HG02571 (cell line): Measurements from ENCODE around the gene PBRM1.

ENCODE experiments used
- ATAC-seq: cut with Tn5 transposase; IDR thresholded peaks from one replicate; pipeline ENCODE4 v1.9.1; 2021; ENCODE audit warnings: mild to moderate bottlenecking, moderate library complexity; ENCODE audit not compliant: unreplicated experiment

Gene PBRM1

GRCh38 chr3:52525680-52526561 lies 159.8 kb downstream of the PBRM1 start:
- no peak for ATAC-seq

DNA sequence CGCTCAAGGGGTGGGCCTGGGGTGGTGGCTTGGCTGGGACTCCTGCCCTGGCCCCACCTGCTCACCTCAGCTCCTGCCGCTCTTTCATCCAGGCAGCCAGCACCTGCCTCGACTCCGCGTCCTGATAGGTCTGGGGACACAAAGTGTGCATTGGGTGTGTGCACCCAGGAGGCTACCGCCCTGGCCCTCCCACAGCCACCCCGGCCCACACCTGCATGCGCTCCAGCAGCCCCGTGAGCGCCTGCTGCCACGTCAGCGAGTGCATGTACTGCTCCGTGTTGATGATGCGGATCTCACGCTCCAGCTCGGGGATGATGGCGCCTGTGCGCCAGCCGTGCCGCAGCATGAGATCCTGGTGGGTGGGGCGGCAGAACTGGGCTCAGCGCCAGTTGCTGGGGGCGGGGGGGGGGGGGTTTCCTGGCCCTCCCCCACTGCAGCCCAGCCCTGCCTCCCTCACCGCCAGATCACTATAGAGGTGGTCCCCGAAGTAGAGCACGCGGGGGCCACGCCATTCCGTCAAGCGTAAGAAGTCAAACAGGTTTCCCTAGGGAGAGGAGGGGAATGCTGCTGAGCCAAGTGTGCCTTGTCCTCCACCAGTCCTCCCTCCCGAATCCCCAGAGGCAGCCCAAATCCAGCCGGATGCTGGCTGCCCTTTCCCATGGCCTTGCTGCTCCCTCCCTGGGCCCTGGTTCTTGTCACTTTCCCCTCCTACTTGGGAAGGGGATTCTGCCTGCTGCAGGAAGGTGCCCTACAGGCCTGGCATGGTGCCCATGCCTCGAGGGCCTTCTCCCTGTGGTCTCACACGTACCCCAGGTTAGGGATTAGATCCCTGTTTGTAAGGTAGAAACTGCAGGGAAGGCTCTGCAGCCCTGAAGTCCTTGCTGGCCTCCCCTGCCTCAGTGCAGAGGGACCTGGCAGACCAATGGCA lies 160.7 kb downstream of the PBRM1 start:
- no peak for ATAC-seq

GRCh38 chr3:52524258-52524751 lies 161.4 kb downstream of the PBRM1 start:
- ATAC-seq: no peak

DNA sequence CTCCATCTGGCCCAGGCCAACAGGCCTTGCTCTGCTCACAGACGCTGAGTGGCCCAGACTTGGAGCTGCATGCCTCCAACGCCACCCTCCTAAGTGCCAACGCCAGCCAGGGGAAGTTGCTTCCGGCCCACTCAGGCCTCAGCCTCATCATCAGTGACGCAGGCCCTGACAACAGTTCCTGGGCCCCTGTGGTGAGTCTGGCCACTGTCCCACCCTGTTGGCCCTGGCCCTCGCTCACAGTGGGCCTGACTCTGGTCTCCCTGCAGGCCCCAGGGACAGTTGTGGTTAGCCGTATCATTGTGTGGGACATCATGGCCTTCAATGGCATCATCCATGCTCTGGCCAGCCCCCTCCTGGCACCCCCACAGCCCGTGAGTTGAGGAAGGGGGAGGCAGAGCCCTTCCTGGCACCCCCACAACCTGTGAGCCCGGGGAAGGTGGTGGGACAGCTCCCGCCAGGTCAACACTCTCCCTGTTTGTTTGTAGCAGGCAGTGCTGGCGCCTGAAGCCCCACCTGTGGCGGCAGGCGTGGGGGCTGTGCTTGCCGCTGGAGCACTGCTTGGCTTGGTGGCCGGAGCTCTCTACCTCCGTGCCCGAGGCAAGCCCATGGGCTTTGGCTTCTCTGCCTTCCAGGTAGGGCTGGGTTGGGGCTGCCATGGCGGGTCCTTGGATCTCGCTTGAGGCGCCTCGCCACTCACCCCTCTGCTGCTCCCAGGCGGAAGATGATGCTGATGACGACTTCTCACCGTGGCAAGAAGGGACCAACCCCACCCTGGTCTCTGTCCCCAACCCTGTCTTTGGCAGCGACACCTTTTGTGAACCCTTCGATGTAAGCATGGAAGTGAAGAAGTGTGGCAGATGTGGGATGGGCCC lies 162.1 kb downstream of the PBRM1 start:
- no peak for ATAC-seq

- ATAC-seq: no peak
Observed at GRCh38 chr3:52522651-52523251, 163.0 kb downstream of the PBRM1 start.

GRCh38 chr3:52521881-52522650 lies 163.6 kb downstream of the PBRM1 start:
- no peak for ATAC-seq

DNA sequence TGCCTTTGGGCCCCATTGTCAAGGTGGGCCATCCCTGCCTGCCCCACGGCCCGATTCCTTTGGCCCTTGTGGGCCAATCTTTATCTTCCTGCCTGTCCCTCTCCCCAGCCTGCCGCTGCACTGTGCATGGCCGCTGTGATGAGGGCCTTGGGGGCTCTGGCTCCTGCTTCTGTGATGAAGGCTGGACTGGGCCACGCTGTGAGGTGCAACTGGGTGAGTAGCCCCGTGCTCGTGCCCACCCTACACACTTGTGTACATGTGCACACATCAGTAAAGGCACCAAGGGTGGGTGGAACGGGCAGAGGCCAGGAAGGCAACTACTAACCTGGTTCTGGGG lies 164.3 kb downstream of the PBRM1 start:
- no peak for ATAC-seq

DNA sequence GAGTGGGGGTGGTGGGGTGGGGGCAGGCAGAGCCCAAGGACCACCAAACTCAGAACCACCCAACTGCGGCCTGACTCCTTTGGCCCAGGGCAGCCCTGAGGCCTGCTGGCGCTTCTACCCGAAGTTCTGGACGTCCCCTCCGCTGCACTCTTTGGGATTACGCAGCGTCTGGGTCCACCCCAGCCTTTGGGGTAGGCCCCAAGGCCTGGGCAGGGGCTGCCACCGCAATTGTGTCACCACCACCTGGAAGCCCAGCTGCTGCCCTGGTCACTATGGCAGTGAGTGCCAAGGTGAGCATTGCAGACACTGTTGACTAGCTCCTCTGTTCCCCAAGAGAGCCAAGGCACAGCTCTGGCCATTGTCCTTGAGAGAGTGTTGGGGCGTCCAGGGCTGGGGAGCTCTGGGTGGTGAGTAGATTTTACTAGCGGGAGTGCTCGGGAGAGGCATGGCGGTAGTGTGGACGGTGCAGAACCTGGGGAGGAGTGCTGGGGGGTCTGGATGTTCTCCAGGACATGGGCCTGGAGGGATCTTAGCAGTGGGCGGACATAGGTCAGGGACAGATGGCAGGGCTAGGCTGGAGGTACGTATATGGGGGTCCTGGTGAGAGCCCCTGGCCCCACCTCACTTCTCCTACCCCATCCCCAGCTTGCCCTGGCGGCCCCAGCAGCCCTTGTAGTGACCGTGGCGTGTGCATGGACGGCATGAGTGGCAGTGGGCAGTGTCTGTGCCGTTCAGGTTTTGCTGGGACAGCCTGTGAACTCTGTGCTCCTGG lies 164.8 kb downstream of the PBRM1 start:
- no peak for ATAC-seq

DNA sequence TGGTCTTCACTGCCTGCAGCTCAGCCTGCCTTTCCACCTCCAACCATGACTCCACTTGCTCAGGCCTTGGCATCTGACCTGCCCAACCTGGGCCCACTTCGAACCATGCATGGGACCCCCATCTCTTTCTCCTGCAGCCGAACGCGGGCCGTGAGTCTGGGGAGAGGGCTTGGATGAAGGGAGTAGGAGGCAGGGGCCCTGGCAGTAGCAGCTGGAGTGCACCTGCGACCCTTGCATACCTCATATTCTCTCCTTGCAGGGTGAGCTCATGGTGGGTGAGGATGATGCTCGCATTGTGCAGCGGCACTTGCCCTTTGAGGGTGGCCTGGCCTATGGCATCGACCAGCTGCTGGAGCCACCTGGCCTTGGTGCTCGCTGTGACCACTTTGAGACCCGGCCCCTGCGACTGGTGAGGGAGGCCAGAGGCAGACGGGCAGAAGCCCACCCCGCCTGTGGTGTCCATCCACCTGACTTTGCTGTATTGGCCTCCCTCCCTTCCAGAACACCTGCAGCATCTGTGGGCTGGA lies 165.5 kb downstream of the PBRM1 start:
- ATAC-seq: no peak

DNA sequence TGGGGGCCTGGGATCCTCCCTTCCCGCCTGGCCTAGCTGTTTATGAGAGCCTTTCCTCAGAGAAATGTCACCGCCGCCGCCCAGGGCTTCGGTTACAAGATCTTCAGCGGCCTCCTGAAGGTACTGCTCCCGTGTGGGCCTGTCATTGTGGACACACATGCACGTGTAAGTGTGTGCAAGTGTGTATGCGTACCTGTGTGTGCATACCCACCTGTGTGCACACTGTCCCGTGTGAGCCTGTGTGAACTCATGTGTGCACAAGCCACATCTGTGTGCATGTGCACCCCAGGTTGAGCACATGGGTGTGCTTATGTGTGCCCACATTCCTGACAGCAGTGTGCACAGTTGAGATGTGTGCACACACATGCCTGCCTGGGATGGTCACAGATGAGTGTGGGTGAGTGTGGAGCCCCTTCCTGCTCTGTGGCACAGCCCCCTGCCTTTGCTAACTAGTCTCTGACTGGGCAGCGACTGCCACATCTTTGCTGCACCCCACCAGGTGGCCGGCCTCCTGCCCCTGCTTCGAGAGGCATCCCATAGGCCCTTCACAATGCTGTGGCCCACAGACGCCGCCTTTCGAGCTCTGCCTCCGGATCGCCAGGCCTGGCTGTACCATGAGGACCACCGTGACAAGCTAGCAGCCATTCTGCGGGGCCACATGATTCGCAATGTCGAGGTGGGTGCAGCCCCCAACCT lies 166.1 kb downstream of the PBRM1 start:
- ATAC-seq: no peak

DNA sequence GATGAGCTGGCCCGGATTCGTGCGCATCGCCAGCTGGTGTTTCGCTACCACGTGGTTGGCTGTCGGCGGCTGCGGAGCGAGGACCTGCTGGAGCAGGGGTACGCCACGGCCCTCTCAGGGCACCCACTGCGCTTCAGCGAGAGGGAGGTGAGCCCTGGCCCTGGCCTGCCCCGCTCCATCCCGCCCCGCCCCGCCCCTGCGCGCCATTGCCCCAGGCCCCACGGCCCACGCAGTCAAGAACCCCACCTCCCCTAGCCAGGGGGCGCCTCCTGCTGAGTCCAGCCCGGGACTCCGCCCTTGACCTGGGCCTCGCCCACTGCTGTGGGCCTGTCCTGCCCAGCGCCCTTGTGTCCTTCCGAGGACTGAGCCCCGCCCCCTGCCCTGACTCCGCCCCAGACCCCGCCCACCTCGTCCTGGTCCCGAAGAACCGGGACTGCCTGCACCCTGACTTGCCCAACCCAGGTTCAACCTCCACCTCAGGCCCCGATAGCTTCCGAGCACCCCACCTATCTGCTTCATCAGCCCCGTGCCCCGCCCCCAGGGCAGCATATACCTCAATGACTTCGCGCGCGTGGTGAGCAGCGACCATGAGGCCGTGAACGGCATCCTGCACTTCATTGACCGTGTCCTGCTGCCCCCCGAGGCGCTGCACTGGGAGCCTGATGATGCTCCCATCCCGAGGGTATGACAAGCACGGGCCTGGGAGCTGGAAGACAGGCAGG lies 166.8 kb downstream of the PBRM1 start:
- no peak for ATAC-seq

DNA sequence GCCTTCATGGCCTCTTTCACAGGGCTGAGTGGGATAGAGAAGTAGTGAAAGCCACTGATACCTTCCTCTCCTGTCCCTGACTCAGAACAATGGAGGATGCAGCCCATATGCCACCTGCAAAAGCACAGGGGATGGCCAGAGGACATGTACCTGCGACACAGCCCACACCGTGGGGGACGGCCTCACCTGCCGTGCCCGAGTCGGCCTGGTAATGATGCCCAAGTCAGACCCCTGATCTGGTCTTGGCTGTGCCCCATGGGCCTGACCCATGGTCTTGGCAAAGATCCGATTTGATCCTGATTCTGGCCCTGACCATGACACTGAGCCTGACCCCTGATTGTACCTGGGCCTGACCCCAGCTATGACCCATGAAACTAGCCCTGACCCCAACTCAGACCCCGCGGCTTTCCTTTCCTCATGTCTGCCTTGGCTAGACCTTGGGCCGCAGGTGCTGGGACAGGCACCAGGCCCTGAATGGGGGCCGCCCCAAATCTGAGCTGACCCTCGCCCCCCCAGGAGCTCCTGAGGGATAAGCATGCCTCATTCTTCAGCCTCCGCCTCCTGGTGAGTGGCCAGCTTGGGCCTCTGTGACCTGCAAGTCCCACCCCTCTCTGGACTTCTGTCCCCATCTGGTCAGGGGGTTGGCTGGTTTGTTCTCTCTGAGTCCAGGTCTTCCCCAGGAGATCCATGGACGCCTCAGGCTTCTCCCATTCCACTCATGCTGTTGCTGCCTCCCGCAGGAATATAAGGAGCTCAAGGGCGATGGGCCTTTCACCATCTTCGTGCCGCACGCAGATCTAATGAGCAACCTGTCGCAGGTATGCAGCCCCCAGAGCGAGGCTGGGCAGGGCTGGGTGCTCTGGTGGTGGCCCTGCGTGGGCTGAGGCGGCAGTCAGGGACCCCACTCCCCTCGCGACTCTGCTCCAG lies 167.7 kb downstream of the PBRM1 start:
- no peak for ATAC-seq

DNA sequence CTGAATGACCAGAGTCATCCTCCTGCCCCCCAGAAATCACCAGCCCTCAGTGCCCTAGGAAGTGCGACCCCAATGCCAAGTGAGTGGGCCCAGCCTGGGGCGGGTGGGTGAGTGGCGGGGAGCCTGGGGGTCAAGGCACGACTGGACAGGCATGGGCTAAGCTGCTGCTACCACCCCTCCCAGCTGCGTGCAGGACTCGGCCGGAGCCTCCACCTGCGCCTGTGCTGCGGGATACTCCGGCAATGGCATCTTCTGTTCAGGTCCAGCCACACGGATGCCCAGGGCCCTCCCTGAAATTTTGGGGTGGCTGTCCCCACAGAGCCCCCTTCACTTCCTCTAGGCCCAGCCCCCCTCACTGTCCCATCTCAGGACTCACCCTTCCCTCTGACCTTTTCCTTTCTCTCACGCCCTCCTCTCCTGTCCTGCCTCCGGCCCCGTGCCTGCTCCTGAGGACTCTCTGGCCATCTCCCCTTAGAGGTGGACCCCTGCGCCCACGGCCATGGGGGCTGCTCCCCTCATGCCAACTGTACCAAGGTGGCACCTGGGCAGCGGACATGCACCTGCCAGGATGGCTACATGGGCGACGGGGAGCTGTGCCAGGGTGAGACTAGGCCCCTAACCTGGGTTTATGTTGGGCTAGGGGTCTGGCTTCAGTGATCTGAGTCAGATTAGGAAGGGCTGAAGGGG lies 169.1 kb downstream of the PBRM1 start:
- no peak for ATAC-seq

DNA sequence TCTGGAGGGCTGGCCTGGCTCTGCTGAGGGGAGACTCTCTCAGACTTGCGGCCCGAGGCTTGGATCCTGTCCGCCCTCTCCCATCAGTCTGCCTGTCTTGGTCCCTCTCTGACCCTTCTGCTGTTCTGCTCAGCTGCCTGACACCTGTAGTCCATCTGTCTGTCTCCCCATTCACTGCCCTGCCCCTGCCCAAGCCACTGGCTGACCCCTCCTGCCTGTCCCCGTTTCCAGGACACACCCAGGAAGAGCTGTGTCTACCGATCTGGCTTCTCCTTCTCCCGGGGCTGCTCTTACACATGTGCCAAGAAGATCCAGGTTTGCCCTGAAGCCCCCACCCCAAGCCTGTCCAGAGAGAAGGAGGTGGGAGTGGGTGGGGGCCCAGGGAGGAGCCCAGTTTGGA lies 170.5 kb downstream of the PBRM1 start:
- no peak for ATAC-seq

DNA sequence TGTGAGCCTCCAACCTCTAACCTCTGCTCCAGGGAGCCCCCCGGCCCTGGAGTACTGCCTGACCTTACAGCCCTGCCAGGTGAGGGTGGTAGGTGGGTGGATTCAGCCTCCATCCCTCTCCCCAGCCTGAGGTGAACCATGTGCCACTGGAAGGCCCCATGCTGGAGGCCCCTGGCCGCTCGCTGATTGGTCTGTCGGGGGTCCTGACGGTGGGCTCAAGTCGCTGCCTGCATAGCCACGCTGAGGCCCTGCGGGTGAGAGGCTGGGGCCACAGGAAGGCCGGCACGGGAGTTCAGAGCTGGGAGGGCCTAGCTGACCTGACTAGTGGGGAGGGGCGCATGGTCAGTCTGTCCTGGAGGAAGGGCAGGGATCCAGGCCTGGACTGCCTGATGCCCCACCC lies 171.1 kb downstream of the PBRM1 start:
- ATAC-seq: no peak

- ATAC-seq: no peak
Observed at GRCh38 chr3:52513281-52513680, 172.4 kb downstream of the PBRM1 start.
